GM18951 (cell line): ENCODE measurements around the gene PCDHGA8.
"Not testable (repeated sequence)": the region's sequence is repeated elsewhere in the genome, so short reads cannot be mapped to it uniquely, and the experiment has no call there.

Experiments
- POLR2A ChIP-seq: IDR thresholded peaks from 4 replicates; pipeline ENCODE4 v1.6.1; 2011; ENCODE audit warnings: mild to moderate bottlenecking; ENCODE audit not compliant: insufficient read length, insufficient read depth; ENCODE audit errors: extremely low read depth
- in situ Hi-C: fragments of 300-500 bp; cut with MboI; formaldehyde crosslinking; loops from one replicate; pipeline ENCODE4 v1.12.0; 2022; ENCODE audit warnings: low sequenced_read_pairs, mixed read lengths, inconsistent platforms; ENCODE audit not compliant: unreplicated experiment

The PCDHGA8 gene

DNA sequence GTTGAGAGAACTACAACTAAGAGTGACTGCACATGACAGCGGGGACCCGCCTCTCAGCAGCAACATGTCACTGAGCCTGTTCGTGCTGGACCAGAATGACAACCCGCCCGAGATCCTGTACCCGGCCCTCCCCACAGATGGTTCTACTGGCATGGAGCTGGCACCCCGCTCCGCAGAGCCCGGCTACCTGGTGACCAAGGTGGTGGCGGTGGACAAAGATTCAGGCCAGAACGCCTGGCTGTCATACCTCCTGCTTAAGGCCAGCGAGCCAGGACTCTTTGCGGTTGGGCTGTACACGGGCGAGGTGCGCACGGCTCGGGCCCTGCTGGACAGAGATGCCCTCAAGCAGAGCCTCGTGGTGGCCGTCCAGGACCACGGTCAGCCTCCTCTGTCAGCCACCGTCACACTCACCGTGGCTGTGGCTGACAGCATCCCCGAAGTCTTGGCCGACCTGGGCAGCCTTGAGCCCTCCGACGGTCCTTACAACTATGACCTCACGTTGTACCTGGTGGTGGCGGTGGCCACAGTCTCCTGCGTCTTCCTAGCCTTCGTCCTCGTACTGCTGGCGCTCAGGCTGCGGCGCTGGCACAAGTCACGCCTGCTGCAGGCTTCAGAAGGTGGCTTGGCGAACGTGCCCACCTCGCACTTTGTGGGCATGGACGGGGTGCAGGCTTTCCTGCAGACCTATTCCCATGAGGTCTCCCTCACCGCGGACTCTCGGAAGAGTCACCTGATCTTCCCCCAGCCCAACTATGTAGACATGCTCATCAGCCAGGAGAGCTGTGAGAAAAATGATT, 7.8 kb upstream of the PCDHGA8 start:
- in situ Hi-C loops = no loop called here
- TF ChIP-seq POLR2A = no peak

GRCh38 chr5:141387557-141388311, 4.7 kb upstream of the PCDHGA8 start, which contains the start of gene PCDHGB4:
TSS of gene PCDHGB4 (plus strand) at chr5:141387698. CDS start at chr5:141387885, 187 bp downstream.
- in situ Hi-C loops = not testable (repeated sequence)

- TF ChIP-seq POLR2A = no peak
Observed at GRCh38 chr5:141388661-141389060, 3.8 kb upstream of the PCDHGA8 start.

GRCh38 chr5:141389153-141390042, 3.0 kb upstream of the PCDHGA8 start:
- no peak for TF ChIP-seq POLR2A
- in situ Hi-C loops = no loop called here

More at GRCh38 chr5:141388661-141389060, 3.8 kb upstream of the PCDHGA8 start:
- in situ Hi-C loops = no loop called here

GRCh38 chr5:141393267-141393666, 834 bp downstream of the PCDHGA8 start:
- in situ Hi-C loops = no loop called here
- TF ChIP-seq POLR2A = no peak

- in situ Hi-C loops = not testable (repeated sequence)
Observed at GRCh38 chr5:141394401-141395187, 2.2 kb downstream of the PCDHGA8 start.

GRCh38 chr5:141397756-141398551, 5.5 kb downstream of the PCDHGA8 start, which contains the start of gene PCDHGB5:
TSS of gene PCDHGB5 (plus strand) at chr5:141397947. CDS start at chr5:141398128, 181 bp downstream.
- in situ Hi-C loops = not testable (repeated sequence)

- in situ Hi-C loops = no loop called here
- no peak for TF ChIP-seq POLR2A
Observed at GRCh38 chr5:141398608-141399007, 6.2 kb downstream of the PCDHGA8 start.

- in situ Hi-C loops = no loop called here
- TF ChIP-seq POLR2A = no peak
Observed at GRCh38 chr5:141399555-141400258, 7.3 kb downstream of the PCDHGA8 start.

- in situ Hi-C loops = no loop called here
- no peak for TF ChIP-seq POLR2A
Observed at GRCh38 chr5:141402553-141403243, 10.3 kb downstream of the PCDHGA8 start, which contains the start of gene PCDHGA9. TSS of gene PCDHGA9 (plus strand) at chr5:141402778. CDS start at chr5:141402953, 175 bp downstream.

- TF ChIP-seq POLR2A = no peak
- in situ Hi-C loops = no loop called here
Observed at GRCh38 chr5:141403387-141403786, 11.0 kb downstream of the PCDHGA8 start.

DNA sequence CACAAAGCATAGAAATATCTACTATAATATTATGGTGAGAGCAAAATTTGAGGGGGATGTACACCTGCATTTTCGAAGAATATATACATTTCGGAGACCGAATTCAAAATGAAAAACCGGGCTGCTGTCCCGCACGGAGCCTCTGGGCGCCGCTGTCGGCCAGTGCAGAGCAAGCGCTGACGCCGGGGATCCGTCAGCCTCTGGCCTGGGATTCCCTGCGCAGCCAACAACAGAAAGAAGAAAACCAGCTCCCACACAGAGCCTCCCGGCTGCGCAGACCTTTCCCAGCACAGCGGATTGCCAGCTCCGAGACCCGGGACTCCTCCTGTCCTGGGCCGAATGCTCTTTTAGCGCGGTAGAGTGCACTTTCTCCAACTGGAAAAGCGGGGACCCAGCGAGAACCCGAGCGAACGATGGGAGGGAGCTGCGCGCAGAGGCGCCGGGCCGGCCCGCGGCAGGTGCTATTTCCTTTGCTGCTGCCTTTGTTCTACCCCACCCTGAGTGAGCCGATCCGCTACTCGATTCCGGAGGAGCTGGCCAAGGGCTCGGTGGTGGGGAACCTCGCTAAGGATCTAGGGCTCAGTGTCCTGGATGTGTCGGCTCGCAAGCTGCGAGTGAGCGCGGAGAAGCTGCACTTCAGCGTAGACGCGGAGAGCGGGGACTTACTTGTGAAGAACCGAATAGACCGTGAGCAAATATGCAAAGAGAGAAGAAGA, 15.5 kb downstream of the PCDHGA8 start, which contains the start of gene PCDHGB6:
PCDHGB6 (plus strand) TSS at position 232 of the 716 bp plus-strand sequence; CDS start at position 414, 182 bp downstream.
- in situ Hi-C loops = not testable (repeated sequence)
